Limb (tissue), 2 donors: ENCODE measurements around the gene TRIM29.
A peak's percentile ranks its signal among the peaks of the same experiment; 100 is the strongest.

ENCODE experiments used
- DNase-seq, 2 donors: peaks; one replicate each; pipeline ENCODE4 v3.0.0-alpha.2; 2016; ENCODE audit errors: extremely low spot score in 2 of 2

The TRIM29 gene

DNA sequence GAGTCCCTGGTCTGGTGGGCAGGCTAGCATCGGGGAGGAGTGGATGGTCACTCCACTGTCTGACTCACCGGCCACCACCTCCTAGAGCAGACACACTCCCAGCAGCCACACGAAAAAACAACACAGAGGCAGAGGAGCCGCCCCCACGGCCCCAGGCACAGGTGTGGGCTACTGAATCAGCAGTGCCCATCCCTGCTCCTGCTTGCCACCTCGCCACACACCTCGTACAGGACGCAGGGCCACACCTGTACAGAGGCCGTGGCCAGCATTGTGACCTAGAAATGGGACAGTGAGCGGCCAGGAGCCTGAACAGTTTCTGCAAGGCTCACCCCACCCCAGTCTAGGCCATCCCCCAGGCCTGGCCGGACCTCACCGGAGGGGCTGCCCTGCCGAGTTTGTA lies 14.0 kb downstream of the TRIM29 start:
- DNase-seq, result no peak

DNA sequence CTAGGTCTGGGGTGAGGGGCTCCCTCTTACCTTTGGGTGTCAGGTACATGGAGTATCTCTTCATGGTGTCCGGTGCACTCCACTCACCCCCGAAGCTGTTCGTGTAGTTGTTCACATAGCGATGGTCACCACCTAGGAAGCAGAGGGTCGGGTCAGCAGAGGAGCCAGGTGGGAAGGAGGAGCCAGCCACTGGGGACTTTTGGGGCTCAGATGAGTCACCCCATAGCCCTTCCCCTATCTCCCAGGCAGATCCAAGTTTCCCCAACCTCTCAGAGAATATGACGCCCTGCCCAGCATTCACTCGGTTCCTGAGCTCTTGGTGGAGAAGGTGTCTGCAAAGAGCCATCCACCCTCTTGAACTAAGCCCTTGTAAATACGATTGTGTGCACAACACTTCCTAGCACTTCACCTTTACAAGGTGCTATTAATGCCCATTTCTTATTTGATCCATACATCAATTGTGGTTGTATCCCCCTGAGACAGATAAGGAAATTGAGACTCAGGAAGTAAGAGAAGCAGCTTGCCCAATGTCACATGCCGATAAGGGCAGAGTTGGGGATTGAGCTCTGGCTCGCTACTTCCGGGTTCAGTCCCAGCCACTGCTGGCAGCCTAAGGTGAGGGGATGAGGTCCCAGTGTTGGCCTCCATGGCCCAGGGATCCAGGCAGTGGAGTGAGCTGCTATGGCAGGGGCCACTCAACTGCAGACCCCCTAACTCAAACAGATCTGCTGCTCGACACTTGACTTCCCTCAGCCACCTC lies 14.8 kb downstream of the TRIM29 start:
- DNase-seq, result no peak

DNA sequence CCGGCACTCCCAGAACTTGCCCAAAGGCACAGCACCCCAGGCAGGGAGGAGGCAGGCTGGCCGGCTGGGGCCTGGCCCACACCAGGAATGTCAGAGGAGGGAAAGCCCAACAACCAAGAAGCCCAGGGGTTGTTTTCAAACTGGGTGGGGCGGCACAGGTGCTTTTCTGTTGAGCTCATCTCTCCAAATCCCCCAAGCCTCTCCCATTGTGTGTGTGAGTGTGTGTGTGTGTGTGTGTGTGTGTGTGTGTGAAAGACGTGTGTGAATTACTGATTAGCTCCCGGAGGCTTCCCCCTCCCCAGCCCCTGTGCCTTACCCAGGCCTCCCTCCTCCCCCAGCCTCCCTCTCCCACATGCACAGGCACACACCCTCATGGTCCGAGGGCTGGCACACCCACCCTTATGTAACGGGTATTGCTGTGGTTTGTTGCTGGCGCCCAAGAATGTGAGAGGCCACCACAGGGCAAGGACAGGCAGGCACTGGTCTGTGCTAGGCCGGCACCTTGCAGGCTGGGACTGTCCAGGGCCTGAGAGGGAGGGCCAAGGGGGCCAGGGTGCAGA lies 15.9 kb downstream of the TRIM29 start:
- DNase-seq, result peak in 1 of 2 donors; percentile 54

DNA sequence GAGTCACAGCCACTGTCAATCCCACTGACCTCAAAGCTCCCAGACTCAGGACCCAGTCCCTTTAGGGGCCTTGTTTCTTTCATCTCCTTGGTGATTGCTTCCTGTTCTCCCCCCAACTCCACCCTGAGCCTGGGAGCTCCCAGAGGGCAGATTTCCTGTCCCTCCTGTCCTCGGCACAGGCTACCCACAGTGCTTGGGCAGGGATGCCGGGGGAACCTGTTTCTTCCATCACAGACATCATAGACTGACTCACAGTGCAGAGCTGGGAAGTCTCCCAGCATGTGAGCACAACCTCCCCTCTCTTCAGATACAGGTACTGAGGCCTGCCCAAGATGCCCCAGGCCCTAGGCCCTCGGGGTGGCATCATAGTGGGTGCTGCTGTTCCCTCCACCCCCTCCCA lies 16.6 kb downstream of the TRIM29 start:
- no peak for DNase-seq

DNA sequence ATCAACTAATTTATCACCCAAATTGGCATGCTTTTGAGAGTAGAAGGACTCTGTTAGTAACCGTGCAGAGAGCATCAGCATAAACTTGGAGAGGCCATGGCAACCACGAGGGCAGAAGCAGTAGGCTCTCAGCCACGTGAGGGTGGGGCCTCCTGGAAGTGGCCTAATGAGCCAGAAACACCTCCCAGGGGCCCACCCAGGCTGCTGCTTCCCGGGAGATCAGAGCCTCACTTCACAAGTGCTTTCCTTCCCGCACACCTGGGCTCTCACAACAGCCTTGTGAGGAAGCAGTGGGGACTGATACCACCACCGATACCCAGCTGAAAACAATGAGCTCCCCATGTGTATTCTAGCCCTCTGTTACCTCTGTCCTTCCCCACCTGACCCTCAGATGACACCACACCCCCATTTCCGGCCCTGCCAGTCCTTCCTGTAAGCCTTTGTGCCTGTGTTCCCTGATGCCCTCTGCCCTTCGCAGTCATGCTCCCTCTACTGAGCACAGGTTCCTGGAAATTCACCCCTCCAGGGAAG lies 17.0 kb downstream of the TRIM29 start:
- no peak for DNase-seq

DNA sequence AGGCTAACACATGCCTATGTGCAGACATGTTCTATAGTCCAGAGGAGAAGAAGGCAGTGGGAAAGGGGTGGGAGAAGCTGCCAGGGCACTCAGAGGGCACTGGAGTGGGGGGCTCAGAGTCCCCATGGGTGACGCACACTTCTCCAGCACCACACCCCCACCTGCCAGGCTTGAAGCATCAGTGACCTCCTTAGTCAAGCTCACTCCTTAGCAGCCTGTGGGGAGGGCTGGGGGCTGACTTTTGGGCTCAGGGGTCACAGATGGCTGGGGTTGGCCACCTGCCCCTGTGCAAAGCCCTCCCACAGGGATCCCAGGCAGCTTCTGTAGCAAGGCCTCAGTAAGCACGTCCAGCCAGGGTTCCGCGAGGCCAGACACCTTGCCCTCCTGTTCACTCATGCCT lies 18.8 kb downstream of the TRIM29 start:
- DNase-seq, result no peak

DNA sequence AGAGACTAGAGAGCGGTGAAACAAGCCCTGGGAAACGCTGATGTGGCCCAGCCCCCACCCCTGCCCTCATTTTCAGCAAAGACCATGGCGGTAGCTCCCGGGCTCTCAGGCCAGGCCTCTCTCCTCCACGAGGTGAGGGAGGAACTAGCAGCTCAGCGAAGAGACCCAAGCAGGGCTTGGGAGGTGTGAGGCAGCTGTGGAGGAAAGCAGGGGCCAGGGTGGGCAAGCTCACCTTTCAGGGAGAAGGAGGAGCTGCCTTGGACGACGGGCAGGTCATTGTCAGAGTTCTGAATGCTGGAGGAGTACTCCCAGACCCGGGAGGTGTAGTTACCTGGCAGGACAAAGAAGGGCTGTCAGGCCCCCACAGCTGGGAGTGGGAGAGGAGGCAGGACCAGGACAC lies 19.9 kb downstream of the TRIM29 start:
- DNase-seq, result no peak

DNA sequence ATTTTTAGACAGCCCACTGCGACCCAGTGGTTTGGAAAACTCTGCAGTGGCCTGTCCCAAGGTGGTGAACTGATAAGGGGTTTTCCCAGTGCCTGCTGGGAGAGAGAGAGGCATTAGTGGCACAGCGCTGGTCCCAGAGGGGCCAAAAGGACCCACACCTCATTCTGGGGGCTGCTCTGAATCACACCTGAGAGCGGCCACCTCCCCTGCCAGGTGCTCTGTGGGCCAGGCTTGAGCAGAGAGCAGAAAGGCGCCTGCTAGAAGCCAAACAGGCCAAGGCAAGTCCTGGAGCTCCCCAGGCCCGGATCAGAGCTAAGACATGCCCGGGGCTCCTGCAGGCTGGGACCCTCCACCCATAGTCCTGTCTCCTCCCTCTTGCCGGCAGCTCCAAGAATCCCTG lies 20.9 kb downstream of the TRIM29 start:
- no peak for DNase-seq

DNA sequence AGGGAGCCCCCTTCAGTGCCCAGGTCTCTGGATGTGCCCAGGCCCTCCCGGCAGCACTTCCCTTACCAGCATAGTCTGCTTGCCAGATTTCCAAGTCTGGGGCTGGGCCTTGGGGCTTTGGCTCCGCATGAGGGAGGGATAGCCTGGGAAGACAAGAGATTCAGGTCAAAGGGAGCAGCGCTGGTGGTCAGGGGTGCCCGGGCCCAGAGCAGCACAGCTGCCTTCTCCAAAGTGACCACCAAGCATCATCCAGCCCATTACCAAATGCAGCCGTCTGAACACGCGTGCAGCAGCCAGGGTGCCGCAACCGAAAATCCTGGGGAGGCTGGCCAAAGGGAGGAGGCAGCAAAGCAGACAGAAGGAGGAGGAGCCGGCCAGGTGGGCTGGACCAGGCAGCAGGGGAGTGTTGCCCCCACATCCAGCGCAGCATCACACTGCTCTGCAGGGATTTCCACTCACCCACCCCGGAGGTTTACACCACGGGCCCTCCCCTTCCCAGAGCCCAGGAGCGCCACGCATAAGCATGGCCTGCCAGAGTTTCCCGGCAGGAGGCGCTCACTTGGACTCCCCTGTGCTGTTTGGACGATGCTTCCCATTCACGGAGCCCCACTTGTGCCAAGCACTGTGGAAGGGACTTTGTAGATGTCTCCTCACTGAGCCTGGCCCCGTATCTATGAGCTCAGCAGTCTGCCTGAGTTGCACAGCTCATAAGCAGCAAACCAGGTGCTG lies 22.5 kb downstream of the TRIM29 start:
- DNase-seq, result no peak

DNA sequence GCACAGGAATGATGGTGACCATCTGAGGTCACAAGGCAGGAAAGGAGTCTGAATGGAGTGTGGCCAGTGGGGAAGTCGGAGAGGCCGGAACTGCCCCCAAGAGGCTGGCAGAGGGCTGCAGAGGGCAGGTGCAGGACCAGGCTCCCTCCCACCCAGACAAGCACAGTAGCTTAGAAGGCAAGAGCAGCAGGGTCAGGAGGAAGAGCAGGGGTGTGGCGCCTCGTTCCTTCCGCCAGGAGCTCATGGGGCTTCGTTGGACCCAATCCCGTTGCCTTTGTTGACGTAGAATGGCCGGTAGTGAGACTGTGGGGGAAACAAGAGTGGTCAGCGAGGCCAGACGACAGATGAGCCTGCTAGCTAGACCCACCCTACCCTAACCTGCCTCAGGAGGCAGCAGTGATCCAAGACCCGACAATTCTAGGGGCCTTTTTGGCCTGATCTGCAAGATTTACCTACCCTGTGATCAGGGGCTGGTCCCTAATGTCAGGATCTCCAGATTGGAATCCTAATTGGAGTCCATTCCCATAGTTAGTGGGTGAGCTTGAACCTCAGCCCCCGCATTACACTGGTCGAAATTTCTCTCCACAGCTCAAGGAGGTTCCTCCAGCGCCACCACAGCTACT lies 25.6 kb downstream of the TRIM29 start:
- no peak for DNase-seq

DNA sequence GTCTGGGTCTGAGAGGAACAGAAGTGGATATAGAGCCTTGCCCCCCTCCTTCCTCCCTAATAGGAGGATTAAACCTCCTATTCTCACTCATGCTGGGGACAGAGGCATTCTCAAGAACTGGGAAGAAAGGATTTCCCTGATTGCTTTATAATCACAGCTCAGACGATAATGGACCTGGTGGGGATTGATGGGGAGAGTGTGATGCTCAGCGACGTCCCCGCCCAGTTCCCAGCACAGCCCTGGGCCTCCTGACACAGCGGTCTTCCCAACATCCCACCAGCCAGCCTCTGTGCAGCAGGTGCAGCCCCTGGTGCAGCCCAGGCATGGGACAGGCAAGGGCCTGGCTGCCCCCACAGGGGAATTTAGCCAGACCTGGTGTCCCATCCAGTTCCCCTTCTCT lies 28.4 kb downstream of the TRIM29 start:
- DNase-seq, result no peak

DNA sequence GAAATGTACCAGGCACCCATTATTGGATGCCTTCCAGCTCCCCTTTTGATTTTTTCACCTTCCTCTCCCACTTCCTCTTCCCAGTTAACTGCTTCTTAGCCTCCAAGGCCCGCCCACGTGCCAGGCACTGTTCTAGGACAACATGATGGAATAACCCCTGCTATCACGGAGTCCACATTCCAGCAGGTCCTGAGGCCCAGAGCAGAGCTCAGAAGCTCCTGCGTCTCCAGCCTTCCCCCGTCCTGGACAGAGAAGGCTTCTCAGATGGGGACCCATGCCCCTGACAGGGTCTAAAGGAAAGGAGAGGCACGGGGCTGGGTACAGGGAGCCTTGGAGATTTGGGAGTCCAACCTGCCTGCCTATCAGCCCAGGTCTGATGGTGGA lies 29.1 kb downstream of the TRIM29 start:
- no peak for DNase-seq

DNA sequence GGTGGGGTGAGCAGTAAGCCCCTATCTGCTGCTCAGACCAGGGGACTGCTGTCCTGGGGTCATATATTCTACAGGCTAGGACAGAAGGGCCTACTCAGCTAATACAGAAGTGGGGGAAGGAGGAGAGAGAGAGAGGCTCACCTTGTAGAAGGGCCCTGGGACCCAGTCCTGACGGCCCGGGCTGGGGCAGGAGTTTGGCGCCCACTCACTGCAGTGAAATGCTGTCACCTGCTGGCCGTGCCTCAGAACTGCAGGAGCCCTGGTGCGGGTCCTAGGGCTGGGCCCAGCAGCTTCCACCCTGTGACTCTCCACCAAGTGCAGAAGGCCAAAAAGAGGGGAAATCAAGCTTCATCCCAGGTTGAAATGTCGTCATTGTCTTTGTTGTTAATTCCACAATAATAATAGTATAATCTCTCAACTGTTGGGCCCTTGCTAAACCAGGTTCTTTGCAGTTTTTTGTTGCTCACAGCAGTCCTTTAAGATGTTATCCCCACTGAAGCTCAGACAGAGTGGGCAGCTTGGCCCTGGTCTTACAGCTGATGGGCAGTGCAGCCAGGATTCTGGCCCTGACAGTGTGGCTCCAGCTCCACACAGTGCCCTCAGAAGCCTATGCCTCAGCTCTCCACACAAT lies 29.6 kb downstream of the TRIM29 start:
- peak; percentile 61 to 89 for DNase-seq

DNA sequence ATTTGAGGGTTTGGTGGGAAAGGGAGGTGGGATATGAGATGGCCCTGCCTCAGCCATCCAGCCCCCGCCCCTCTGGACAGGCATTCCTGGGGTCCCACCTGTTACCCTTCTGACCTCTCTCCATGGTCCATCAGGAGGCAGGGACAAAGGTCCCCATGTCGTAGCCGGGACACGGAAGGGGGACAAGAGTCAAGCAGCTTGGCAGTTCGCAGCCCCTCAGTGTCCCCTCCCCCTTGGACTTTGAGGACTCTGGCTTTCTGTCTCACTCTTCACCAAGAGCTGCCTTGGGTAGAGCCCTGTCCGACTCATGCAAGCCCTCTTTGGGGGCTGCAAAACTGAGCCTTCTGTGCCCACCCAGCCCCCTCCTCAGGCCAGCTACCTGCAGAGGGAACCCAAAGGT lies 30.2 kb downstream of the TRIM29 start:
- DNase-seq, result no peak

DNA sequence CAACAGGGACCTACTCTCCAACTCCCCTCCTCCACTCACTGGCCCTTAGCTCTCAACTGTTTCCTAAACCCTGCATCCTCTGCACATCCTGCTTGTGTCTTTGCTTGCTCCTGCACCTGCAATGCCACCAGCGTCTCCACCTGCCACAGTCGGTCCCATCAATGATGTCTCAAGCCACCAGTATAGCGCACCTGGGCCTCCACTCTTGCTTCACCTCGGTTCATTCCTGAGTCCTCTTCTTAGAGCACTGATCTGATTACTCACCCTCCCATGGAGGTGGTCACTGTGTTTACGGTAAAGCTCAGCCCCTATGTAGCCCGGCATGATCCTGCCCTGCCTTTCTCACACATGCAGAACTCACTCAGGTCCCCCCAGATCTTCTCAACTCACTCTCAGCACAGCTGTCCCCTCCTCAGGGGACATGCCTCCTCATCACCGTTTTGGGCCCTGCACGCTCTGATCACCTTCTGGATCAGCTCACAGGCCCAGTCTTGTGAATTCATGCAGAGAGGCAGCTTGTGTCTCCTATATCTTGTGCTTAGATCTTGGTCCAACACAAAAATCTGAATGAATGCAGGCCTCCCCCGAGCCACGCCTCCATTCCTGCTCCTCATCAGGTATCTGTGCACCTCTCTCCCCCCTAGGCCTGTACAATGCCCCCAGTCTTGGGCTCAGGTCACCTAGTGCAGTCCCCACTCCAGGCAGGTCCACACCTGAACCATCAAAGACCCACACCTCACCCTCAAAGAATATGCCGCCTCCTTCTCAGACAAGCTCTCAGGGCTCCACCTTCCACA lies 31.4 kb downstream of the TRIM29 start:
- DNase-seq, result no peak

DNA sequence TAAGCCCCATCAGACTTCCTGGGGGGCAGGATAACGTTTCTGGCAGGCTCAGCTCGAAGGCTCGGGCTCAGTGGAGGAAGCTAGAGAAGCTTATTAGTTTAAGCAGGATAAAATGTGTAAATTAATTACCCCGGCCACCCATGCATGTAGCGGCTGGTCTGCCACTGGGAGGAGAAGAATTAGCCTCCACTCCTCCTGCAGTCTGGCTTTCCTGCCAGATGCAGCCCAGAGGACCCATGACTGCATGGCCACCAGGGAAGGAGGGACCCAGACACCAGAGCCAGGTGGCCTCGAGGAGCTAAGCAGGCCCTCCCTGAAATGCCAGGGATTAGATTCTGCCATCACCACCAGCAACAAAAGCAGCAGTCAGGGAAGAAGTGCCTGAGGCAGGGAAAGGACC lies 32.3 kb downstream of the TRIM29 start:
- DNase-seq, result no peak

DNA sequence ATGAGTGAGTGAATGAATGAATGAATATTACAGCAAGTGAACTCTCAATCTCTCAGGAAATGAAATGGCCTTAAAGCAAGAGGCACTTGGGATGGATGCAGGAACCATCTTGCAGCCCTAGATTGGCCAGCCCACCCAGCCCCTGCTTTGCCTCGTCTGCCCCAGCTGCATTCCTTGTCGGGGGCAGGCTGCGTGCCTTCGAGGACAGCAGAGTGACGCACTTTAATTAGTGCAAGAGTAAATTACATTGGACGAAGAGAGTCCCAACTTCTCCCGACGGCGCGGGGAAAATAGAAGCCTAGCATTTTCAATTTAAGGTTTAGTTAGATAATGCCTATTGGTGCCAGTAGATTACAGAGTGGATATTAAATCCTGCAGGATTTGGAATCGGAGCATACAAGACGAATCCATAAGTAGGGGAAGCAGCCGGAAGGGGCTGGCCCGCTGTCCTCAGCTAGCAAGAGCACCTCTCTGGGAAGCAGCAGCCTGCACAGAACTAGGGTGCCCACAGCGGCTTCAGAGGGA lies 33.8 kb downstream of the TRIM29 start:
- DNase-seq, result no peak

DNA sequence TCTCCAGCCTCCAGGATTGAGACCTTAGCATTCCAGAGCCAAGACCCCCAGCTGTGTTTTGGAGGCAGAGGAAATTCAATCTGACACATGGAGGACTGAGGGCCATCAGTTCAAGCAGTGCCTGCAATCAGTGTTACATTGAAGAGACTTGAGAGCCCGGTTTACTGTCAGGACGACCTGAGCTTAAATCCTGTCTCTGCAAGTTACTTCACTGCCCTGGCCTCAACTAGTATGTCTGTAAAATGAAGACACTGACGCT lies 35.1 kb downstream of the TRIM29 start:
- DNase-seq, result no peak

DNA sequence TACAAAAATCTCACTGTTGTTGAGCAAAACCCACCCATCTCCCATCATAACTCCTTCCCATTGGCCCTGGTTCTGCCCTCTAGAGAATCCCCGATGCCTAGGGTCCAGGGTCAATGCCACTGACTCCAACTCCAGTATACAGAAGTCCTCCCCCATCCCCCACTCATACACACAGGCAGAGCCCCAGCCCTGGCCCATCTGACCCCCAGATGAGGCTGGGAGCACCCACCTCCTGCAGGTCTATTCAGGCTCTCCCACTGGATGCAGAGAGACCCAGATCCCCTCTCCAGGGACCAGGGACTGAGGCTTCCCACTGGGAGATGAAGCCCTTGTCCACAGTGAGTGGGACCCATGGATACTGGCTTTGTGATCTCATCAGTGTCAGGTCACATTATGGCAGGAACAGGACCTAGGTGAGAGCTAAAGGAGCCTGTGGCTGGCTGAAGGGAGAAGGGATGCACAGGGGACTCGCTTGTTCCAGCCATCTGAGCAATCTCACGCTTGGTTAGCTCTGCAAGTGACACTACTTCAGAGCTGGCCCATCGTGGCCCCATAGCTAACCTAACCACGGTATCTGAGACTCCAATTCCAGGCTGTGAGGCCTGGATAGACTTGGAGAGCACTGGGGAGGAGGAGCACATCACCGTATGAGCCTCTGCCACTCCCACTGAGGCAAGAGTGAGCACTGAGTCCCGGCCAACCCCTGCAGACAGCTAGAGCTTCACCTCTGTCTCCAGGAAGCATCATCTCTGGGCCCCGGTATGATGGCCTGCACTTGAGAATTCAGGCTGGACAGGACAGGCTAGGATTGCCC lies 35.7 kb downstream of the TRIM29 start:
- DNase-seq, result no peak

DNA sequence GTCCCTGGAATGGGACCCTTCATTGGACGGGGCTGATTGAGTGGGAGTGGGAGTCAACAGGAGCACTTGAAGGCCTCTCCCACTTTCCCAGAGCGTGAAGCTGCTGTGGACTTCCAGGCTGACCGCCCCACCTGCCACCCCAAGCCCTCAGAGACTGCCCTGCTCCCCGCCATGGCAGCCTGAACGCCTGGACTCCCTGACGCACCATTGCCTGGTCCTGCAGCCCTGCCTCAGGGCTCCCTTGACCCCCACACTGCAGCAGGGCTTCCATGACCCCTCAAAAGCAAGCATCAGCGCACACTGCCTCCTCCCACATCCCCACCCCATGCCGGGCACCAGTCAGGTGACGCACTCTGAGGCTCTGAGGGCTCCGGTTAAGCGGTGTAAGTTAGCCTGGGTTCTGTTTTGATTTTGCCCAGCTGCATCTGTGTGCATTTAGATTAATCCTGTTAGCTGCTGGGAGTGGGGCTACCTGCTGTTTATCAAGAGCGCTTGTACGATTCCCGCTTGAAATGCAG lies 39.4 kb downstream of the TRIM29 start:
- DNase-seq, result peak in 1 of 2 donors; percentile 26
